ENCODE data around the gene PSAT1. TPM values are rescaled to one million over a fixed set of nuclear protein-coding genes. Genes with fewer than 3 reads are reported as not detected.

The PSAT1 gene
- total RNA-seq, 1 experiment from 2014 or later, result 112 TPM

DNA sequence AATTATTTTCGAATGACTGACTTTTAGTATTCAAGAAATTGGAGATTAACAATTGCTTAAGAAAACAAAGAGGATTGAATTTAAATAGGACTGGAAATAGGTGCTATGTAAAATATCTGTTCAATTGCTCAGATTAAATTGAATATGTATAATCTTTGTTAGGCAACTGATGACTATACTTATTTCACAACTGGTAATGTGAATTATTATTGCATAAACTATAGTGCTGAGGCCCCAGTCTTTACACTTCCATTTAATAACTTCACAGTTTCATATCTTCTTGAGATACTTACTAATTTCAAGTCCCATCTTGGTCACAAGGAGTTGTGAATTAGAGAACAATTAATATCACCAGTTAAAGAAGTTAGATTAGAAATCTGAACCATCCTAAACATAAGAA is 44.3 kb upstream of the PSAT1 start:
- TF ChIP-seq CTCF (IDR thresholded peaks at IDR 0.05; ENCODE audit: insufficient read depth in 1 of 2, low read depth in 1 of 2, low read length in 1 of 2, severe bottlenecking in 1 of 2, unreplicated experiment in 1 of 2), result no peak
- H3K4me3 Mint-ChIP-seq (ENCODE audit: unreplicated experiment), result no peak overlapping the region
- Histone ChIP-seq H3K9me3 (no peaks in the 10 kb centered on the region), H3K4me1 (no peaks in the 10 kb centered on the region), H3K36me3 (ENCODE audit: control insufficient read depth, insufficient read depth, low read length) (no peaks in the 10 kb centered on the region), H3K27me3 (replicated peaks; ENCODE audit: control insufficient read depth, insufficient read depth, low read length) (no peaks in the 10 kb centered on the region), H3K4me3 (ENCODE audit: low read depth, low read length) (no peak overlapping the region)
- DNase-seq, result no peak
- CTCF ChIA-PET, result no interaction called here
- intact Hi-C loops (cut with micrococcal nuclease; ENCODE audit: unreplicated experiment), result no loop called here
- POLR2A ChIA-PET, result no interaction called here
- H3K4me1 Mint-ChIP-seq (ENCODE audit: low read depth, unreplicated experiment), result no peaks in the 10 kb centered on the region
- H3K9me3 Mint-ChIP-seq (ENCODE audit: unreplicated experiment), result no peaks in the 10 kb centered on the region
- no peaks in the 10 kb centered on the region for H3K27me3 Mint-ChIP-seq (ENCODE audit: insufficient read depth, unreplicated experiment)
- no TSS peak for BruUV-seq (replicated peaks)
- H3K36me3 Mint-ChIP-seq (ENCODE audit: insufficient read depth, unreplicated experiment), result no peaks in the 10 kb centered on the region
- H3K27ac Mint-ChIP-seq (ENCODE audit: unreplicated experiment), result no peak overlapping the region

DNA sequence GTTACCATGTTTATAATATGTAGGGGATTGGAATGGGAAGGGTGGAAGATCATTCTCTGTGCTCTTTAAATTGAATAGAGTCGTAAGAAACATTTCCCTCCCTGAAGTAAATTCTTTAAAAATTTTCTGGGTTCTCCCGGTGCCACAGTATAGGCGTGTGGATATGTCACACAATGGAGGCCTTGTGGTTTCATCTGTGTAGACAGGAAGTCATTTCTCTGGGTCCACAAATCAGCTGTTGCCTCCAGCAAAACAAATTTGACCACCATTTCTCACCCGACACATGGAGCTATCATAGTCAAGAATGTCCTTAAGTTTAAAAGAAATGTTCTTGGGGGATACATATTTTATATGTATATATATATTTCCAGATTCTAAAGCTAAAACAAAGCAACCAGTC is 43.6 kb upstream of the PSAT1 start:
- Mint-ChIP-seq H3K4me3 (ENCODE audit: unreplicated experiment) (no peak overlapping the region), H3K4me1 (ENCODE audit: low read depth, unreplicated experiment) (no peaks in the 10 kb centered on the region), H3K27me3 (ENCODE audit: insufficient read depth, unreplicated experiment) (no peaks in the 10 kb centered on the region), H3K36me3 (ENCODE audit: insufficient read depth, unreplicated experiment) (no peaks in the 10 kb centered on the region), H3K9me3 (ENCODE audit: unreplicated experiment) (no peaks in the 10 kb centered on the region), H3K27ac (ENCODE audit: unreplicated experiment) (no peak overlapping the region)
- no peak for DNase-seq
- no peak for TF ChIP-seq CTCF (IDR thresholded peaks at IDR 0.05; ENCODE audit: insufficient read depth in 1 of 2, low read depth in 1 of 2, low read length in 1 of 2, severe bottlenecking in 1 of 2, unreplicated experiment in 1 of 2)
- BruUV-seq (replicated peaks), result no TSS peak
- Histone ChIP-seq H3K27me3 (replicated peaks; ENCODE audit: control insufficient read depth, insufficient read depth, low read length) (no peaks in the 10 kb centered on the region), H3K36me3 (ENCODE audit: control insufficient read depth, insufficient read depth, low read length) (no peaks in the 10 kb centered on the region), H3K4me1 (no peaks in the 10 kb centered on the region), H3K4me3 (ENCODE audit: low read depth, low read length) (no peak overlapping the region), H3K9me3 (no peaks in the 10 kb centered on the region)
- ChIA-PET POLR2A (no interaction called here), CTCF (no interaction called here)
- intact Hi-C loops (cut with micrococcal nuclease; ENCODE audit: unreplicated experiment), result no loop called here

- intact Hi-C loops (cut with micrococcal nuclease; ENCODE audit: unreplicated experiment), result loop anchor here (1.0 to 5.0 kb wide), 2 partner anchors 36 to 108 kb away; partner anchors contain the start of gene PSAT1
These were observed 35.4 kb upstream of the PSAT1 start for GRCh38 chr9:78261403-78262001.

More at GRCh38 chr9:78261403-78262001, 35.4 kb upstream of the PSAT1 start:
- Mint-ChIP-seq H3K4me1 (ENCODE audit: low read depth, unreplicated experiment) (no peaks in the 10 kb centered on the region), H3K27me3 (ENCODE audit: insufficient read depth, unreplicated experiment) (no peaks in the 10 kb centered on the region), H3K36me3 (ENCODE audit: insufficient read depth, unreplicated experiment) (no peaks in the 10 kb centered on the region), H3K27ac (ENCODE audit: unreplicated experiment) (no peak overlapping the region), H3K4me3 (ENCODE audit: unreplicated experiment) (no peak overlapping the region), H3K9me3 (ENCODE audit: unreplicated experiment) (no peaks in the 10 kb centered on the region)
- DNase-seq, result no peak
- POLR2A ChIA-PET, result no interaction called here
- Histone ChIP-seq H3K4me1 (no peaks in the 10 kb centered on the region), H3K36me3 (ENCODE audit: control insufficient read depth, insufficient read depth, low read length) (no peaks in the 10 kb centered on the region), H3K27me3 (replicated peaks; ENCODE audit: control insufficient read depth, insufficient read depth, low read length) (no peaks in the 10 kb centered on the region), H3K9me3 (no peaks in the 10 kb centered on the region), H3K4me3 (ENCODE audit: low read depth, low read length) (no peak overlapping the region)
- no TSS peak for BruUV-seq (replicated peaks)
- no peak for TF ChIP-seq CTCF (IDR thresholded peaks at IDR 0.05; ENCODE audit: insufficient read depth in 1 of 2, low read depth in 1 of 2, low read length in 1 of 2, severe bottlenecking in 1 of 2, unreplicated experiment in 1 of 2)
- CTCF ChIA-PET, result no interaction called here

All from Caco-2 (cell line).